NCI-H2227 (cell line): ENCODE data around the gene ALLC.
"Not testable (repeated sequence)": the region's sequence is repeated elsewhere in the genome, so short reads cannot be mapped to it uniquely, and the experiment has no call there.

Experiments
- DNase-seq: peaks from one replicate; lab custom pipeline; 2025; ENCODE audit not compliant: unreplicated experiment; lab: John Stamatoyannopoulos, UW

Gene ALLC

GRCh38 chr2:3654011-3654410 is 4.0 kb upstream of the ALLC start:
- no peak for DNase-seq

- DNase-seq = no peak
Measured at GRCh38 chr2:3654531-3655225, 3.3 kb upstream of the ALLC start.

- no peak for DNase-seq
Measured at GRCh38 chr2:3655871-3656761, 1.9 kb upstream of the ALLC start.

GRCh38 chr2:3656762-3657721 is 958 bp upstream of the ALLC start:
- no peak for DNase-seq

- DNase-seq = peak; percentile 59
Measured at GRCh38 chr2:3659447-3660432, 1.7 kb downstream of the ALLC start.

GRCh38 chr2:3660640-3661039 is 2.6 kb downstream of the ALLC start:
- DNase-seq = not testable (repeated sequence)

- DNase-seq = no peak
Measured at GRCh38 chr2:3661149-3661660, 3.2 kb downstream of the ALLC start.

GRCh38 chr2:3662239-3662638 is 4.2 kb downstream of the ALLC start:
- no peak for DNase-seq

GRCh38 chr2:3664118-3664517 is 6.1 kb downstream of the ALLC start:
- DNase-seq = no peak

GRCh38 chr2:3664925-3665324 is 6.9 kb downstream of the ALLC start:
- DNase-seq = no peak

- DNase-seq = no peak
Measured at GRCh38 chr2:3665886-3666612, 8.0 kb downstream of the ALLC start.

GRCh38 chr2:3666613-3666975 is 8.6 kb downstream of the ALLC start:
- DNase-seq = no peak

GRCh38 chr2:3667151-3667631 is 9.2 kb downstream of the ALLC start:
- no peak for DNase-seq

GRCh38 chr2:3669656-3670055 is 11.7 kb downstream of the ALLC start:
- DNase-seq = no peak

- DNase-seq = no peak
Measured at GRCh38 chr2:3670376-3670775, 12.4 kb downstream of the ALLC start.

- no peak for DNase-seq
Measured at GRCh38 chr2:3670941-3671340, 12.9 kb downstream of the ALLC start.

- DNase-seq = no peak
Measured at GRCh38 chr2:3672861-3673678, 15.1 kb downstream of the ALLC start.
